ENCODE data around the gene RPS18. TPM values are rescaled to one million over a fixed set of nuclear protein-coding genes. Genes with fewer than 3 reads are reported as not detected.
A peak's percentile ranks its signal among the peaks of the same experiment; 100 is the strongest.

RPS18 gene
- total and polyA plus RNA-seq, 9 of the 15 experiments (the other 6 are each of a cell fraction or from before 2014, with no cell fraction given): 5,023 to 17,516 (median 8,131) TPM

GRCh38 chr6:33276581-33276863 is 4.6 kb downstream of the RPS18 start (continued):
- TF ChIP-seq, protein P1, sequence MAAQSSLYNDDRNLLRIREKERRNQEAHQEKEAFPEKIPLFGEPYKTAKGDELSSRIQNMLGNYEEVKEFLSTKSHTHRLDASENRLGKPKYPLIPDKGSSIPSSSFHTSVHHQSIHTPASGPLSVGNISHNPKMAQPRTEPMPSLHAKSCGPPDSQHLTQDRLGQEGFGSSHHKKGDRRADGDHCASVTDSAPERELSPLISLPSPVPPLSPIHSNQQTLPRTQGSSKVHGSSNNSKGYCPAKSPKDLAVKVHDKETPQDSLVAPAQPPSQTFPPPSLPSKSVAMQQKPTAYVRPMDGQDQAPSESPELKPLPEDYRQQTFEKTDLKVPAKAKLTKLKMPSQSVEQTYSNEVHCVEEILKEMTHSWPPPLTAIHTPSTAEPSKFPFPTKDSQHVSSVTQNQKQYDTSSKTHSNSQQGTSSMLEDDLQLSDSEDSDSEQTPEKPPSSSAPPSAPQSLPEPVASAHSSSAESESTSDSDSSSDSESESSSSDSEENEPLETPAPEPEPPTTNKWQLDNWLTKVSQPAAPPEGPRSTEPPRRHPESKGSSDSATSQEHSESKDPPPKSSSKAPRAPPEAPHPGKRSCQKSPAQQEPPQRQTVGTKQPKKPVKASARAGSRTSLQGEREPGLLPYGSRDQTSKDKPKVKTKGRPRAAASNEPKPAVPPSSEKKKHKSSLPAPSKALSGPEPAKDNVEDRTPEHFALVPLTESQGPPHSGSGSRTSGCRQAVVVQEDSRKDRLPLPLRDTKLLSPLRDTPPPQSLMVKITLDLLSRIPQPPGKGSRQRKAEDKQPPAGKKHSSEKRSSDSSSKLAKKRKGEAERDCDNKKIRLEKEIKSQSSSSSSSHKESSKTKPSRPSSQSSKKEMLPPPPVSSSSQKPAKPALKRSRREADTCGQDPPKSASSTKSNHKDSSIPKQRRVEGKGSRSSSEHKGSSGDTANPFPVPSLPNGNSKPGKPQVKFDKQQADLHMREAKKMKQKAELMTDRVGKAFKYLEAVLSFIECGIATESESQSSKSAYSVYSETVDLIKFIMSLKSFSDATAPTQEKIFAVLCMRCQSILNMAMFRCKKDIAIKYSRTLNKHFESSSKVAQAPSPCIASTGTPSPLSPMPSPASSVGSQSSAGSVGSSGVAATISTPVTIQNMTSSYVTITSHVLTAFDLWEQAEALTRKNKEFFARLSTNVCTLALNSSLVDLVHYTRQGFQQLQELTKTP (IDR thresholded peaks at IDR 0.05; ENCODE audit: low read depth in 1 of 2, partially characterized antibody in 2 of 2): peak in 1 of 2 experiments; percentile 24
- TF ChIP-seq MYC (IDR thresholded peaks at IDR 0.05; ENCODE audit: low read depth, low read length): no peak
- peak; percentile 25; the same call in 1 of the 2 replicates for TF ChIP-seq MYC (CRISPR knock-in tag; IDR thresholded peaks at IDR 0.05; ENCODE audit: borderline replicate concordance, low read depth)
- no peak; a peak in 1 of 4 replicates for TF ChIP-seq RCOR1 (IDR thresholded peaks at IDR 0.05; ENCODE audit: borderline replicate concordance in 1 of 2, low read depth in 2 of 2, low read length in 2 of 2)
- 0 out of 2 replicates have a peak, but pooled peaks have one; percentile 45 for TF ChIP-seq SMARCA5 (IDR thresholded peaks at IDR 0.05)
- peak; percentile 61; the same call in 1 of the 2 replicates for TF ChIP-seq TCFL5 (CRISPR knock-in tag; conservative IDR thresholded peaks at IDR 0.05)
- TF ChIP-seq MTA3 (IDR thresholded peaks at IDR 0.05; ENCODE audit: borderline replicate concordance): no peak
- no peak for TF ChIP-seq KLF6 (CRISPR knock-in tag; IDR thresholded peaks at IDR 0.05; ENCODE audit: borderline replicate concordance)
- no peak for TF ChIP-seq MBD1 (CRISPR knock-in tag; IDR thresholded peaks at IDR 0.05)
- TF ChIP-seq MLLT1 (IDR thresholded peaks at IDR 0.05): 0 out of 4 replicates have a peak, but pooled peaks of 1 of the 2 experiments have one; percentile 15
- TF ChIP-seq FOXK1 (CRISPR knock-in tag; IDR thresholded peaks at IDR 0.05; ENCODE audit: borderline replicate concordance): peak; percentile 38; the same call in 1 of the 2 replicates
- TF ChIP-seq, protein P2, sequence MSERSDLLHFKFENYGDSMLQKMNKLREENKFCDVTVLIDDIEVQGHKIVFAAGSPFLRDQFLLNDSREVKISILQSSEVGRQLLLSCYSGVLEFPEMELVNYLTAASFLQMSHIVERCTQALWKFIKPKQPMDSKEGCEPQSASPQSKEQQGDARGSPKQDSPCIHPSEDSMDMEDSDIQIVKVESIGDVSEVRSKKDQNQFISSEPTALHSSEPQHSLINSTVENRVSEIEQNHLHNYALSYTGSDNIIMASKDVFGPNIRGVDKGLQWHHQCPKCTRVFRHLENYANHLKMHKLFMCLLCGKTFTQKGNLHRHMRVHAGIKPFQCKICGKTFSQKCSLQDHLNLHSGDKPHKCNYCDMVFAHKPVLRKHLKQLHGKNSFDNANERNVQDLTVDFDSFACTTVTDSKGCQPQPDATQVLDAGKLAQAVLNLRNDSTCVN (CRISPR knock-in tag; IDR thresholded peaks at IDR 0.05): peak; percentile 95; the same call in 1 of the 2 replicates
- peak; percentile 63; the same call in 1 of the 2 replicates for TF ChIP-seq ZNF696 (CRISPR knock-in tag; conservative IDR thresholded peaks at IDR 0.05)
- TF ChIP-seq ZNF785 (CRISPR knock-in tag; IDR thresholded peaks at IDR 0.05): no peak
- TF ChIP-seq ILF3 (IDR thresholded peaks at IDR 0.05; ENCODE audit: borderline replicate concordance): no peak
- 0 out of 2 replicates have a peak, but pooled peaks have one; percentile 64 for TF ChIP-seq ZNF408 (CRISPR knock-in tag; IDR thresholded peaks at IDR 0.05; ENCODE audit: low read depth)
- TF ChIP-seq HMG20A (CRISPR knock-in tag; conservative IDR thresholded peaks at IDR 0.05): 0 out of 2 replicates have a peak, but pooled peaks have one; percentile 40
- TF ChIP-seq, protein P3, sequence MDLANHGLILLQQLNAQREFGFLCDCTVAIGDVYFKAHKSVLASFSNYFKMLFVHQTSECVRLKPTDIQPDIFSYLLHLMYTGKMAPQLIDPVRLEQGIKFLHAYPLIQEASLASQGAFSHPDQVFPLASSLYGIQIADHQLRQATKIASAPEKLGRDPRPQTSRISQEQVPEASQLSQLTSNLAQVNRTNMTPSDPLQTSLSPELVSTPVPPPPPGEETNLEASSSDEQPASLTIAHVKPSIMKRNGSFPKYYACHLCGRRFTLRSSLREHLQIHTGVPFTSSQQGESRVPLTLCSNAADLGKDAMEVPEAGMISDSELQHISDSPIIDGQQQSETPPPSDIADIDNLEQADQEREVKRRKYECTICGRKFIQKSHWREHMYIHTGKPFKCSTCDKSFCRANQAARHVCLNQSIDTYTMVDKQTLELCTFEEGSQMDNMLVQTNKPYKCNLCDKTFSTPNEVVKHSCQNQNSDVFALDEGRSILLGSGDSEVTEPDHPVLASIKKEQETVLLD (IDR thresholded peaks at IDR 0.05): 0 out of 2 replicates have a peak, but pooled peaks have one; percentile 11

All from K562 (cell line).